Activated CD4-positive, alpha-beta T cell treated with anti-CD3 and anti-CD28 coated beads for 36 hours (primary cell): ENCODE results near the gene RAPH1. TPM values are rescaled to one million over a fixed set of nuclear protein-coding genes. Genes with fewer than 3 reads are reported as not detected.
"Not testable (repeated sequence)": the region's sequence is repeated elsewhere in the genome, so short reads cannot be mapped to it uniquely, and the experiment has no call there.

Source experiments
- ATAC-seq: fragments of 200-7000 bp; cut with Tn5 transposase; one replicate; pipeline ENCODE4 v1.10.0; 2021; ENCODE audit warnings: mild to moderate bottlenecking, moderate library complexity
- CTCF ChIA-PET: fragments of 350-600 bp; sonication (Branson Sonifier 250); formaldehyde crosslinking; loops from one replicate; lab custom pipeline; 2021; ENCODE audit warnings: antibody characterized with exemption; lab: Charles Lee
- POLR2A ChIA-PET: fragments of 350-600 bp; sonication (Branson Sonifier 250); formaldehyde crosslinking; loops from one replicate; lab custom pipeline; 2021; ENCODE audit warnings: antibody characterized with exemption, inconsistent platforms; lab: Charles Lee
- DNase-seq: peaks from one replicate; pipeline ENCODE4 v3.0.0-alpha.2; 2020
- H3K27ac Mint-ChIP-seq: one replicate; pipeline ENCODE4 v1.8.0; 2021; ENCODE audit warnings: mixed read lengths
- H3K27me3 Mint-ChIP-seq: one replicate; pipeline ENCODE4 v1.8.0; 2021; ENCODE audit warnings: mixed read lengths
- H3K36me3 Mint-ChIP-seq: one replicate; pipeline ENCODE4 v1.8.0; 2021; ENCODE audit warnings: low read depth, mixed read lengths
- H3K4me1 Mint-ChIP-seq: one replicate; pipeline ENCODE4 v1.8.0; 2021; ENCODE audit warnings: mixed read lengths
- H3K4me3 Mint-ChIP-seq: one replicate; pipeline ENCODE4 v1.8.0; 2021; ENCODE audit warnings: mild to moderate bottlenecking, moderate library complexity, mixed read lengths
- H3K9me3 Mint-ChIP-seq: one replicate; pipeline ENCODE4 v1.8.0; 2021; ENCODE audit warnings: low read depth, mixed read lengths
- intact Hi-C, 2 experiments: fragments of 100-400 bp; cut with DNase I in 1 of 2; cut with micrococcal nuclease in 1 of 2; formaldehyde crosslinking; loops; one replicate each; pipeline versions ENCODE4 v1.14.2 to v1.15.1; 2022 to 2024; cut with DNase I, micrococcal nuclease
- total RNA-seq, 2 experiments: library from RNA; stranded (reverse); gene quantifications; one replicate each; pipeline ENCODE4 v1.2.3, GENCODE V29; 2021

Gene RAPH1
- total RNA-seq, 2 experiments from 2014 or later, result 8.5 to 9.9 TPM

- intact Hi-C loops, result no loop called here
- no peak for ATAC-seq
These were observed 97.6 kb downstream of the RAPH1 start for GRCh38 chr2:203437511-203437910.

GRCh38 chr2:203436496-203436895 is 98.6 kb downstream of the RAPH1 start:
- H3K36me3 Mint-ChIP-seq, result peaks cover 10% of the 10 kb centered on the region
- H3K27ac Mint-ChIP-seq, result no peak overlapping the region
- intact Hi-C loops, result no loop called here
- H3K9me3 Mint-ChIP-seq, result no peaks in the 10 kb centered on the region
- DNase-seq (no peak), ATAC-seq (no peak)
- no peak overlapping the region for H3K4me3 Mint-ChIP-seq
- H3K27me3 Mint-ChIP-seq, result no peaks in the 10 kb centered on the region
- ChIA-PET CTCF (no interaction called here), POLR2A (no interaction called here)
- H3K4me1 Mint-ChIP-seq, result no peaks in the 10 kb centered on the region

More at GRCh38 chr2:203437511-203437910, 97.6 kb downstream of the RAPH1 start:
- ChIA-PET CTCF (no interaction called here), POLR2A (no interaction called here)
- H3K27me3 Mint-ChIP-seq, result no peaks in the 10 kb centered on the region
- no peak for DNase-seq
- H3K4me1 Mint-ChIP-seq, result no peaks in the 10 kb centered on the region
- no peak overlapping the region for H3K27ac Mint-ChIP-seq
- no peak overlapping the region for H3K4me3 Mint-ChIP-seq
- no peaks in the 10 kb centered on the region for H3K9me3 Mint-ChIP-seq
- peaks cover 10% of the 10 kb centered on the region for H3K36me3 Mint-ChIP-seq

GRCh38 chr2:203432811-203433210 is 102.3 kb downstream of the RAPH1 start:
- no peak for ATAC-seq
- POLR2A ChIA-PET, result no interaction called here

GRCh38 chr2:203431391-203432185 is 103.5 kb downstream of the RAPH1 start:
- Mint-ChIP-seq H3K4me3 (no peak overlapping the region), H3K27ac (no peak overlapping the region), H3K27me3 (no peaks in the 10 kb centered on the region), H3K9me3 (no peaks in the 10 kb centered on the region), H3K36me3 (peaks cover 7% of the 10 kb centered on the region), H3K4me1 (no peaks in the 10 kb centered on the region)
- CTCF ChIA-PET, result interaction anchor here (0.7 kb wide), 1 partner anchor 931 kb away, joined by 3 read pairs; no protein-coding TSS in a partner anchor
- intact Hi-C loops, result no loop called here
- POLR2A ChIA-PET, result interaction anchor here (0.6 kb wide), 2 partner anchors 58 to 463 kb away, joined by 4 to 8 read pairs; no protein-coding TSS in a partner anchor
- ATAC-seq (no peak), DNase-seq (no peak)

More at GRCh38 chr2:203432811-203433210, 102.3 kb downstream of the RAPH1 start:
- H3K27ac Mint-ChIP-seq, result no peak overlapping the region
- intact Hi-C loops, result no loop called here
- H3K4me1 Mint-ChIP-seq, result no peaks in the 10 kb centered on the region
- peaks cover 5% of the 10 kb centered on the region for H3K36me3 Mint-ChIP-seq
- DNase-seq, result no peak
- H3K4me3 Mint-ChIP-seq, result no peak overlapping the region
- CTCF ChIA-PET, result interaction anchor here (0.6 kb wide), 2 partner anchors 105 to 381 kb away, joined by 3 read pairs; no protein-coding TSS in a partner anchor
- H3K27me3 Mint-ChIP-seq, result no peaks in the 10 kb centered on the region
- H3K9me3 Mint-ChIP-seq, result no peaks in the 10 kb centered on the region

GRCh38 chr2:203429643-203430042 is 105.5 kb downstream of the RAPH1 start:
- intact Hi-C loops, H3K4me1 Mint-ChIP-seq, CTCF ChIA-PET, H3K27me3 Mint-ChIP-seq, H3K27ac Mint-ChIP-seq, DNase-seq, H3K36me3 Mint-ChIP-seq, H3K9me3 Mint-ChIP-seq, H3K4me3 Mint-ChIP-seq, ATAC-seq: not testable (repeated sequence)
- POLR2A ChIA-PET, result interaction anchor here (0.6 kb wide), 1 partner anchor 1039 kb away, joined by 3 read pairs; no protein-coding TSS in a partner anchor

- Mint-ChIP-seq H3K9me3 (no peaks in the 10 kb centered on the region), H3K4me3 (no peak overlapping the region), H3K36me3 (peaks cover 12% of the 10 kb centered on the region), H3K4me1 (no peaks in the 10 kb centered on the region), H3K27me3 (no peaks in the 10 kb centered on the region), H3K27ac (no peak overlapping the region)
- intact Hi-C loops, result no loop called here
- DNase-seq (no peak), ATAC-seq (no peak)
- ChIA-PET CTCF (interaction anchor here (0.6 to 0.7 kb wide), 2 partner anchors 11 to 81 kb away, joined by 3 read pairs; no protein-coding TSS in a partner anchor), POLR2A (no interaction called here)
These were observed 108.0 kb downstream of the RAPH1 start for GRCh38 chr2:203427061-203427460.

- intact Hi-C loops, result no loop called here
- Mint-ChIP-seq H3K4me3 (no peak overlapping the region), H3K27ac (no peak overlapping the region), H3K27me3 (no peaks in the 10 kb centered on the region), H3K9me3 (peaks cover 4% of the 10 kb centered on the region), H3K4me1 (no peaks in the 10 kb centered on the region), H3K36me3 (peaks cover 49% of the 10 kb centered on the region)
- no peak for DNase-seq
- ATAC-seq, result no peak
- CTCF ChIA-PET, result interaction anchor here (0.6 to 0.9 kb wide), 5 partner anchors 9 to 432 kb away, joined by 3 read pairs; no protein-coding TSS in a partner anchor
- POLR2A ChIA-PET, result no interaction called here
These were observed 116.8 kb downstream of the RAPH1 start for GRCh38 chr2:203418271-203418670.

- Mint-ChIP-seq H3K27me3 (no peaks in the 10 kb centered on the region), H3K27ac (no peak overlapping the region), H3K9me3 (peaks cover 4% of the 10 kb centered on the region), H3K36me3 (peaks cover 50% of the 10 kb centered on the region), H3K4me3 (no peak overlapping the region), H3K4me1 (no peaks in the 10 kb centered on the region)
- POLR2A ChIA-PET, result interaction anchor here (0.7 kb wide), 1 partner anchor 29 kb away, joined by 3 read pairs; no protein-coding TSS in a partner anchor
- CTCF ChIA-PET, result no interaction called here
- DNase-seq (no peak), ATAC-seq (no peak)
- intact Hi-C loops, result no loop called here
These were observed 121.3 kb downstream of the RAPH1 start for GRCh38 chr2:203413796-203414195.

- Mint-ChIP-seq H3K4me1 (no peaks in the 10 kb centered on the region), H3K36me3 (peaks cover 43% of the 10 kb centered on the region), H3K27me3 (no peaks in the 10 kb centered on the region), H3K9me3 (peaks cover 1% of the 10 kb centered on the region), H3K4me3 (no peak overlapping the region), H3K27ac (no peak overlapping the region)
- DNase-seq, result no peak
- POLR2A ChIA-PET, result no interaction called here
- CTCF ChIA-PET, result interaction anchor here (0.6 kb wide), 1 partner anchor 740 kb away, joined by 4 read pairs; no protein-coding TSS in a partner anchor
- intact Hi-C loops, result no loop called here
- no peak for ATAC-seq
These were observed 122.4 kb downstream of the RAPH1 start for GRCh38 chr2:203412546-203413331.

- H3K27me3 Mint-ChIP-seq, result no peaks in the 10 kb centered on the region
- DNase-seq, result no peak
- ChIA-PET POLR2A (no interaction called here), CTCF (interaction anchor here (0.9 kb wide), 1 partner anchor 232 kb away, joined by 4 read pairs; no protein-coding TSS in a partner anchor)
- no peak overlapping the region for H3K4me3 Mint-ChIP-seq
- intact Hi-C loops, result no loop called here
- H3K27ac Mint-ChIP-seq, result no peak overlapping the region
- no peaks in the 10 kb centered on the region for H3K4me1 Mint-ChIP-seq
- peaks cover 42% of the 10 kb centered on the region for H3K36me3 Mint-ChIP-seq
- no peaks in the 10 kb centered on the region for H3K9me3 Mint-ChIP-seq
- no peak for ATAC-seq
These were observed 127.6 kb downstream of the RAPH1 start for GRCh38 chr2:203407496-203407895.

GRCh38 chr2:203404996-203405395 is 130.1 kb downstream of the RAPH1 start:
- no peak for ATAC-seq
- no peak for DNase-seq
- Mint-ChIP-seq H3K27me3 (no peaks in the 10 kb centered on the region), H3K4me3 (no peak overlapping the region), H3K27ac (no peak overlapping the region), H3K36me3 (peaks cover 37% of the 10 kb centered on the region), H3K4me1 (no peaks in the 10 kb centered on the region), H3K9me3 (no peaks in the 10 kb centered on the region)
- intact Hi-C loops, result no loop called here
- POLR2A ChIA-PET, result no interaction called here
- CTCF ChIA-PET, result no interaction called here
